GM18517 (cell line): ENCODE results near the gene TMEM150C.

Experiments used
- ATAC-seq: cut with Tn5 transposase; IDR thresholded peaks from one replicate; pipeline ENCODE4 v1.9.1; 2021; ENCODE audit warnings: mild to moderate bottlenecking, moderate library complexity; ENCODE audit not compliant: unreplicated experiment

Gene TMEM150C

DNA sequence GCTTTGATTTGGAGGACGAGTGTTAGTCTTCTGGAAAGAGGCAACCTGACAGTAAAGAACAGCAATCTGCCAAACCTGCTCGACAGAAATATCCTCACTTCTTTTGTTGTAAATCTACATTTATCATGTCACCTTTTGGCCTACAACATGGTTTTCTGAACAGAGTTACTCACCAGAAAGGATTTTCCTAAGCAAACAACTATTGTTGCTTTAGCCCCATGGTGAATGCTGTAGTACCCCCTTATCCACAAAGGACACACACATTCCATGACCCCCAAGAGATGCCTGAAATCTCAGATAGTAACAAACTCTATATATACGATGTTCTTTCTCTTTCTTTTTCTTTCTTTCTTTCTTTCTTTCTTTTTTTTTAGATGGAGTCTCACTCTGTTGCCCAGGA is 42.7 kb downstream of the TMEM150C start:
- ATAC-seq = no peak

DNA sequence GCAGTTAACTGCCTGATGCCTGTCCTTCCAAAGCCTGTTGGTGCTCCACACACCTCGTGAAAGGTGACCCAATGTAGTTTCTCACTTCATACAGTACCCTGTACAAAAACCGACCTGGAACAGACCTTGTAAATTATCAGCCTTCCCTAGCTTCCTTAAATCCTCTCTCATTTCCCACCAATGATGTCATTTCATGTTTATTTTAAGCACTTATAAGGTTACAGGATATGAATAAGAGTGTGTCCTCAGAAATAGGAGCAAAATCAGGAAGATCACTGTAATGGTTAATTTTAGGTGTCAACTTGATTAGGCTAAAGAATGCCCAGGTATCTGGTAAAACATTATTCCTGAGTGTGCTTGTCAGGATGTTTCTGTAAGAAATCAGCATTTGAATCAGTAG is 44.7 kb downstream of the TMEM150C start:
- no peak for ATAC-seq

DNA sequence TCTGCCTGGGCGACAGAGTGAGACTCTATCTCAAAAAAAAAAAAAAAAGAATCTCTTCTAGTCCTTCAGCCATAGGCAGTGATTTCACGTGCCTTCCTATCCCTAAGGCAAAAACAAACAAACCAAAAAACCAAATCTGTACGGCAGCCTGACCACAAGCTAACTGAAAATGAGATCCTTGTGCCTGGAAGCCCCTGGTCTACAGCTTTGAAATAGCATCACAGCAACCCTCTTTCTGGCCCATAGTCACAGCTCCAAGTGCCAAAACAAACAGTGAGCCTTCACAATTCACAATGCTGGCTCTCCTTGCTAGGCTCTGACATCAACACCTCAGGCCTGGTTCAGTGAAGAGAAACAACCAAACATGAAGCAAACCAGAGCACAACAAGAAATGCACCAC is 46.1 kb downstream of the TMEM150C start:
- ATAC-seq = no peak

DNA sequence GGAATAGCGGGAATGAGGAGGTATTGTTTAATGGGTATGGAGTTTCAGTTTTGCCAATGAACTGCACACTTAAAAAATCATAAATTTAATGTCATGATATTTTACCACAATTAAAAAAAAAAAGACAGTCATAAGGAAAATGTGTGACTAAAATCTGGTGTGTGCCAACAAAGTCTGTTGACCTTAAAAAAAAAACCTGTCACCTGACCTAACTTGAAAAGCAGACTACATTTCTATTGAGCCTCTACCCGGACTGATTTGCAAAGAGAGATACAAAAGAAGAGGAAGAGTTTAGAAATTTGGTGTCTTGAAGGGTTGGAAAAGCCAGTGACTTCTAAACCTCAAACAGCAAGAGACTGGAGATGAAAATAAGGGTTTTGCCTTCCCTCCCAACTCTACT is 48.4 kb downstream of the TMEM150C start:
- no peak for ATAC-seq

DNA sequence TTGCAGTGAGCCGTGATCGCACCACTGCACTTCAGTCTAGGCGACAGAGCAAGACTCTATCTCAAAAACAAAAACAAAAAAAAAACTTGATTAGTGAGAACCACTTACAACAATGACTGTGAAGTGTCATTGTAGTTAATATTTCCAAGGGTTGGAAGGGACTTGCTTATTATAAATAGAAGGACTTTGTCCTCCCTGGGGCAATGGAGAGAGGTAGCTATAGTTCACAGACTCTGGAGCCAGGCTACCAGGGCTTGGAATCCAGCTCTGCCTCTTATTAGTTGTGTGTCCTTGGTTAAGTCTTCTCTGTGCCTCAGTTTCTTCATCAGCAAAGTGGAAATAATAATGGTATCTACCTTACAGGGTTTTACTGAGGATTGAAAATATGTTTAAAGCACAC is 51.6 kb downstream of the TMEM150C start:
- ATAC-seq = no peak

DNA sequence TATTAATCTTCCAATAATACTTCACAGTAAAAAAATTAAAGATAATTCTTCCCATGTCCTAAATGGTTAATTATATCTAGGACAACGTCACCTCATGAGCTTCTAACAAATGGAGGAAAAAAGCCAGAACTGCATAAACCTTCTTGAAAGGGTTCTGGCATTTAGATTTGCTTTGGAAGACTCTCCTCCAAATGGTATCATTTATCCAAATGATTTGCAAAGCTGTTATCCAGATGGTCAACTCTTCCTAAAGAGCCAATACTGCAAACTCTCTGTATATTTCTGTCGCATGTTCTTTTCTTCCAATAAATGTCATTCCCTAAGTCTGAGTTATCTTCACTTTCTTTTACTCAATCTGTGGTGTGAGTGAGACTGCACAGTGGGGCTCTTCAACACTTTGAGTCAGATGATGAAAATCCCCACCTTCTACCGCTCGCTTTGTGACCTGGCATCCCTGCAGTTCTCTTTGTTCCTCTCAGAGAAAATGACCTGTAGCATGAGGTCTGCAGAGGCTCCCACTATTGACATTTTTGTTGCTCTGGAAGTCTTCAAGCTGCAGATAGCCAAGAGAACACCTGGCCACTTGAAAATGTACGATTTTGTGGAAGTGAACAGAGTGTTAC is 52.9 kb downstream of the TMEM150C start:
- ATAC-seq = no peak

DNA sequence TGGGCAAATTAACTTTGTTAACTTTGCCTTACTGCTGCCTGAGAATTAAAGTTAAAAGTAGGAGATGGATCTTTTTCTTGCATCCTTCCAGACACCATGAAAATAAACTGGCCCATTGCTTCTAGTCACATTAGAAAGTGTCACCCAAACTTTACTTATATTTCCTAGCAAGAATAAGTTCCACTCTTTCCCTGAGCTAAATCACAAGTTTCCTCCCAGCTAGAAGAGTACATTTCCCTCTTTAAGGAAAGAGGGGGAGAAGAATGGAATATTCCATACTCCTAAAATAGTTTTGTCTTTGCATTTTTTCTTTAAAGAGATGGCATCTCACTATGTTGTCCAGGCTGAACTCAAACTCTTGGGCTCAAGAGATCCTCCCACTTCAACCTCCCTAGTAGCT is 53.8 kb downstream of the TMEM150C start:
- no peak for ATAC-seq

DNA sequence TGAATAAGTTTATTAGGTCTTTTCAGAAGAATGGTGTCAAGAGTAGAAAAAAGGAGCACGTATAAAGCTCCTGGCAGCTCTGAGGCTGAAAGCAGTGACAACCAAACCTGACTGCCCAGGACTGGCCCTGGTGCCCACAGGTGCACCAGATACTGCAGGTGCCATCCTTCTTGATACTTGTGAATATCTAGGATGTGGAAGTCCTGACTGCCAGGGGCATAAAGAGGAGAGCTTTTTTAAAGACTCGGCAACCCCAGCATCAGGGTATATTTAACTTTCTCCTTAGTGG is 60.7 kb downstream of the TMEM150C start:
- no peak for ATAC-seq

DNA sequence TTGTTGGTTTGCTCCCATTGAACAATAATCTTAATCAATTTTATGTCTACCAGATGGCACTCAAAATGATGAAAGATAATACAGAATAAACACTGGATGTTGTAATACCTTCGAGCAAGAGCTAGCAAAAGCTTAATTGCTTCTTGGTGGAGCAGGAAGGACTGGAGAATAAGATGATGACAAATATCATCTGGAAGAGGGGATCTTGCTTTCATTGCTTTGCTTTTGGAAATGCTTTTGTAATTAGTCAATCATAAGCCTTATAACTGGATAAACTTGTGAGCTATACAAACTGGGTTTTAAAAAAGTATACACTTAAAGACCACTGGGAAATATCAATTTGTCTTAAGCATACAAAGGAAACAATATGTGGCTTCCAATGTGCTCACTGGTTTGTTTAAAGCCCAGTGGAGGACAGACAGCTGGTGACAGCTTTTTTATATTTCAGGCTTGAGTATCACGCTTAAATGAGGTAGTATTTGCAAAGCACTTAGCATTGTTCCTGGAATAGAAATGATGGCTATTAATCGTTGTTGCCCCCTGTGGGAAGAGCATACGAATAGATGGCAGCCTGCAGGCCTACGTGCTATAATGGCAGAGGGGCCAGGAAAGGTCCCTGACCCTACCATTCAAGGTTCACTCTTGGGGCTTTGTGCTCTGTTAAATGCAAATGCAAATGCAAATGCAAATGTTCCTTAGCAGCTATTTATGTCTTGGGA is 61.2 kb downstream of the TMEM150C start:
- no peak for ATAC-seq

DNA sequence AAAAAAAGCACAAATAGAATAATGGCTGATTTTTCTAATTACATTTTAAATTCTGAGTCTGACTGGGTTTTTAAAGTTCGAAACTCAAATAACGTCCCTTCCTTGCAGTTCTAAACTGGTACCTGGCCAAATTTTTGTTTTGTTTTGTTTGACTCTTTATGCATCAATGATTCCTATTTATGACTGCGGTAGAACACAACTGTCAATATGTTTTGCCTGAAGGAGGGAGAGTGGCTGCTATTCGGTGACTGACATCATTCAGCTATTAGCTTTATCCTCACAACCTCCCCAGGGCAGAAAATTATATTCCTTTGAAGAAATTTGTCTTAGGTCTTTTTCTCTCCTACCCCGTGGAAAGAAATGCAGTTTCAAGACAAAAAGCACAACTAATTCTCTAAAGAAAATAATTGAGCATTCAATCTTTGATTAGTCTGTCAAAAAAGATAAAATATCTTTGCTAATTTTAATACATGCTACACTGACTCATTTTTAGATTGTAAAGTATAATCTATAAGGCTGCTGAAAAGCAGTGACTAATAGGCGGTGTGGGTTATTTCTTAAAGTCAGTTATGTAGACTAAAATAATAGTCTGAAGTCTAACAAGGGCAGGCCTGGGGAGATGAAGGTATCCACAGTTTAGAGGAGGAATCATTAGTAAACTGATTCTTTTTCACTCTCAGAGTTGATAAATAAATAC is 61.9 kb downstream of the TMEM150C start:
- no peak for ATAC-seq

DNA sequence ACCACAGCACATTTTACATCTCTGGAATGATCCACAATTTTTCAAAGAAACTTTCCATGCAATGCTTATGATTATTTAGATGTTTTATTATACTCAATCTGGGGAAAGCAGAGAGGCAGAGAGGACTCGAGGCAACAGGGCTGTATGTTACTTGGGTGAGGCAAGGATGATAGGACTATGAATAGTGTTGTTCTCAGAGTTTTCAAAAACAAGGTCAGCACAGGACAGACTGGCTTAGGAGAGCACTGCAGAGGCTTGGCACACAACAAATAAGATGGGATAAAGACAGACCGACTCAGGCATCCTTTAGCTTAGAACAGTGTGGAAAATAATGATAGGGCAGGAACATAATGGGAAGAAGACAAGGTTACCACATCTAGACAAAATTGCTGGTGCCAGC is 65.4 kb downstream of the TMEM150C start:
- ATAC-seq = no peak

DNA sequence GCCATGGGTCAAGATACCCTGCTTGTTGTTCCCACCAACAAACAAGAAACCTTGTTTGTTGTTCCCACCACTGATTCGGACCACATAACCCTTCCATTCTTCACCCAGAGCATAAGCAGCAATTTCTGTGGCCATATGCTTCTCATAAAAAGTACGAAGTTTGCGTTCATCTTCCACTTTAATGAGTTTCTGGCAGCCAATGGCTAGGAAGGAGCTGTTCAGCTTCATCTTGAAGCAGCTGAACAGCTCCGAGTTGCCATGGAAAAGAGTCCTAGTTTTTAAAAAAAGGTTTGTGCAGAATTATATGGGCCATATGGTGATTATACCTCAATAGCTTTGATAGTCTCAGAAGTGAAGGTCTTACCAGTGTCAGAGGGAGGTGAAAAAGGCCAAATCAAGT is 66.1 kb downstream of the TMEM150C start:
- ATAC-seq = no peak

DNA sequence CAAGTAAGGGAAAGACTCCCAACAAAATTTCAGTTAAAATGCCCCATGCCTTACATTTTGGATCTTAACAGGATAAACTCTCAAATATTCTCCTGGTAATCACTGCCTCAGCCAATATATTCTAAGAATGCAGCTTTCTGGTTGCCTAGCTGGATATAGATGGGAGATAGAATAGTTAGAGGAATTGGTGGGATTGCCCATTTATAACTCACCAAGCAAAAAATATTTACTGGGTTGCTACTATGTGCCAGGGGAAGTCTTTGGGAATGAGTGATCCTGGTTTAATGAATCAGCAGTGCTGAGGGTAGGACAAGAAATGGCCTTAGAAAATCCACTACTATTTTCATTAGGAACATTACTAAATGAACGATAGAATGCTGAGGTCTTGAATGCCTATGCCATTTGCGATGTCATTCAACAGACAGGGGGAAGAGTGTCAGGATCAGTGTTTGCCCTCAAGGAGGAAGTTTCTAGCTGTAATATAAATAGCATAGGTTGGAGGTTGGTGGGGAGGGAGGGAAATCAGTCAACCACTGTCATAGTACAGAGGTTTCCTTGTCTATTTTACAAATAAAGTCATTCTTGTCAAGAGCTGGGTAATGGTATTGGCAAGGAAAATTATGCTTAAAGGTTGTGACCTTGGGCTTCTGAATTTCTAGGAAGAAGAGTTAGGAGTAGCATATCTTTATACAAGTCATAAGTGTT is 67.9 kb downstream of the TMEM150C start:
- ATAC-seq = no peak

DNA sequence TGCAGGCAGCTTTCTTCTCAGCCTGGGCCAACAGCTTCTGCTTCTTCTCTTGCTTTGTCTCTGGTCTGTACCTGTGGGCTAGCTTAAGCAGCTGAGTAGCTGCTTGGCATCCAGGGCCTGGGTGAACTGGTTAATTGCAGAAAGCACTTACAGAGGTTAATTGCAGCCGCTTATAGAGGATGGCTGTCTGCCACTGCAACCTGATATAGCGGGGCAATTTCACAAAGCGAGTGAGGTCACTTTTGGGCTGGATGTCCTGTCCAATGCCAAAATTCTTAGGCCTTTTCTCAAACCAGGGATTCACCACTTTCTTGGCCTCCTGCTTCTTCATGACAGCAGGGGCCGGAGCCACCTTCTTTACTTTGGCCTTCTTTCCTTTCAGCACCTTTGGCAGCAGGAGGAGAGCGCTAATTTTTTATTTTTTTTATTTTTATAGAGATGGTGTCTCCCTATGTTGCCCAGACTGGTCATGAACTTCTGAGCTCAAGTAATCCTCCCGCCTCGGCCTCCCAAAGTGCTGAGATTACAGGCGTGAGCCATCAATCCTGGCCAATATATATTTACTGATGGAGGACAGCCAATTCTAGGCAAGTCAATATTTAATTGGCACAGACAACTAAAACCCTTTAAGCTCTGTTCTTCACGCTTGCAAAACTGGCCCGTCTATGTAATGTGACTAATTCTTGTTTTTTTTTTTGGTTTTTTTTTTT is 70.4 kb downstream of the TMEM150C start:
- ATAC-seq = no peak

DNA sequence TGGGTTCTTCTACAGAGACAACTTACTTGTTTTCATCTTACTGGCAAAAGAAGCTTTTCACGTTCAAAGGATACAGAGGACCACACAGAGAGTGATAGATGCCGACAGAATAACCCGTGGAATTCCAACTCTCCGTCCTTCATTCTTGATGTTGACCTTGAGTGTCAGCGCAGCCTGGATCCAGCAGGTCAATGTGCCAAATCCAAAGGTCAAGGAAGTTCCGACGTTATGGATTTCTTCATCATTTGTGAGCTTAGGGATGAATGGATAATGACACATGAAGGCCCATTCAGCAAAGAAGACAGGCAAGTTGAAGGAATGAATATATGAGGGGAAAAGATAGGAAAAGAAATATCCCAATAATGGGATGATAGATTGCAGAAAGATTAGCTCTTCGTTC is 71.8 kb downstream of the TMEM150C start:
- no peak for ATAC-seq

DNA sequence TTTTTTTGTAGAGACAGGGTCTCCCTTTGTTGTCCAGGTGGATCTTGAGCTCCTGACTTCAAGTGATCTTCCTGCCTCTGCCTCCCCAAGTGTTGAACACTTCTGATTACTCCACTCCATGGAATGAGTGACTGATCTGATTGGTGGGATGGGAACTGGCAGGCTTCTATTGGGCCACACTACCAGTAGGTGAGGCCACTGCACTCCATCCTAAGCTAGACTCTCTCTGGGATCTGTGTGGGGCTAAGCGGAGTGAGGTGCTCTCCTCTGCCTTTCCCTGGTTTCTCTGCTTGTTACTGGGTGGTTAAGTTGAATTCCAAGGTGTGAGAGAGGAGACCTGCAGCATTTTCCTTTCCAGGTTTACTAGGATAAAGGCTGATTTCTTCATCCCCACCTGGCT is 72.7 kb downstream of the TMEM150C start:
- ATAC-seq = no peak

DNA sequence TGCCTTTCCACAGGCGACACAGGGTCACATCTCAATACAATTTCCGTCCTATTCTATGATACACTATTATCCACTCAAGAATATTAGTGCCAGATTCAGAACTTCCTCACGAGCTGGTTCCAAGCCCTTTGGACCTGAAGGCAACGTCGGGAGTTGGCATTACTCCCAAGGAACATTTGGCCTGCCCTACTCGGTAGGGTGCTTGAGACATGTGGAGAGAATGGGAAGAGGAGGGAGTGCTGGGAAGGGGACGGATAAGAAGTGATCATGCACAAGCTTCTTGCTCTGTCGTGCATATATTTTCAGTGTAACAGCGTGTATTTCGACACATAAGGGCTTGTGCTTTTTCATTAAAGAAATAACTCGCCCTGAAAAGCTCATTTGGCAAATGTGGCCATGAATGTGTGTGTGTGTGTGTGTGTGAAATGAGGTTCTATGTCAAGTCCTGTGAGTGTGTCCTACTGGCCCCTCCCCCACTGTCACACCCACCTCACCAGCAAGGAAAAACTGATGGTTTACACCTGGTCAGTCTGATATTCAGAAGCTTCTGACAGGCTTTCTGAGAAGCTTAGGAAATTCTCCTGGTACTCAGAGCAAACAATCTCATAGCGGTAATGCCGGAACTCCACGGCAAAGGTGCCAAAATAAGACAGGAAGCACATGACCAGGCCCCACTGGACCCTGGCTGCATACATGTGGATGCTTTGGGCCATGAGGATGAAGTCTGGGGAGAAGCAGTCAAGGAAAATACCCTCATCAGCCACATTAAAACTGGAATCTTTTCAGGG is 76.6 kb downstream of the TMEM150C start:
- no peak for ATAC-seq

DNA sequence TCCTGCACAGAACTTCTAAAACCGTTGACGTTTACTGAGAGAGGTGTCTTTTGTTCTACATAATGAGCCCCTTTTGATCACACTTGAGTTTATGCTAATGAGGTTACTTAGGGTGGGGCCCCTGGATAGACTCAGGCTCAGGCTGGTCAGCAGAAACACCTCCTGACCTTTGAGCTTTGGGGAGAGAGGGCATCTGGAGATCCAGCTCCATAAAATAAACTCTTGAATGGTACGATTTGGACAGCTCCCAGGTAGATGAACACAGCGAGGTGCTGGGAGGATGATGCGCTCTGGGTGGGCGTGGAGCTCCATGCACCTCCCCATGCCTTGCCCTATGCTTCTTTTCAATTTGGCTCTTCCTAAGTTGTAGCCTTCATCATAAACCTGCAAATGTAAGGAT is 79.4 kb downstream of the TMEM150C start:
- ATAC-seq = no peak

DNA sequence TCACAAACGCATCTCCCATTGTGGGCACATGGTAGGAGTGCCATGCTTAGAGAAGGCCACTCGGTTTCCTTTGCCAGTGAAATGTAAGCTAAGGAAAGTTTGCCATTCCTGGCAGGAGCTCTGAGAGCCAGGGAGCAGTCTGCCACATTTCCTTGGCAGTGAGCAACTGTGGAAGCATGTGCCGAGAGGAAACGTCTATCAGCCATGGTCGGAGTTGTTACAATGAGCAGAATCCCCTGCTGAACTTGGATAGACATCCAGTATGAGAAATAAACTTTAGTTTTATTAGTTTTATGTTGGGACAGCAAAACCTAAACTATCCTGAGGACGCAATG is 80.3 kb downstream of the TMEM150C start:
- ATAC-seq = no peak

DNA sequence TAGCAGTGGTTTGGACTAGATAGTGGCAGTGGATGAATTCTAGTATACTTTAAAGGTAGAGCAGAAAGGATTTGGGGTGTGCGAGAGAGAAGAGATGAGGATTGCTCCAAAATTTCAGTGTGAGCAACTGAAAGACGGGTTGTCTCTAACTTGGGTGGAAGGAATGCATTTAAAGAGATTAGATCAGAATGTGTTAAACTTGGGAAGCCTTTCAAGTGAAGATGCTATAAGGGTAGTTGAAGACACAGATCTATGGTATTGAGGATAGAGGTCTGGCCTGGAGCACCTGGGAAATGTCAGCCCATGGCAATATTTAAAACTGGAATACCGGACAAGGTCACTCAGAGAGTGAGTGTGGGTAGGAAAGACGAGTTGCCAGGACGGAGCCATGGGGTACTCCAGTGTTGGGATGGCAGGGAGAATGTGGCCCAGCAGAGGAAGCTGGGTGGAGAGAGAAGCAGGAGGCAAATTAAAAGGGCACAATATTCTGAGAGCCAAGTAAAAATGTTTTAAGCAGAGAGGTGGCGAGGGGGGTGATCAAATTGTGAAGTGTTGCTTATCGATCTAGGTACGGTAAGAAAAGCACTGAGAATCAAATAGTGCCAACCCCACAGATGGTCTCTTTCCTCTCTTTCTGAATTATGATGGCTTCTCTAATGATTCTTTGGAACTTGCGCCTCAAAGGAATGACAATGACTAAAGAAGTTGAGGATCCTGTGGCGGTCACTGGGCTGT is 80.8 kb downstream of the TMEM150C start:
- ATAC-seq = no peak
